ENCODE measurements around the gene KRT34. TPM values are rescaled to one million over a fixed set of nuclear protein-coding genes. Genes with fewer than 3 reads are reported as not detected.
A peak's percentile ranks its signal among the peaks of the same experiment; 100 is the strongest.

Gene KRT34
- total and polyA plus RNA-seq, 2 experiments from 2014 or later, result 39.8 to 77.8 TPM

- Histone ChIP-seq H3K36me3 (ENCODE audit: low read depth) (no peaks in the 10 kb centered on the region), H3K9ac (no peak overlapping the region), H3K4me1 (ENCODE audit: insufficient read depth) (peaks cover 48% of the 10 kb centered on the region), H3K4me2 (ENCODE audit: unreplicated experiment) (no peak overlapping the region), H3K4me3 (no peak overlapping the region), H3K9me3 (ENCODE audit: low read depth) (no peaks in the 10 kb centered on the region), H3K79me2 (ENCODE audit: insufficient read depth) (no peaks in the 10 kb centered on the region), H3F3A (ENCODE audit: insufficient read depth) (no peaks in the 10 kb centered on the region), H3K9me2 (ENCODE audit: insufficient read depth) (no peaks in the 10 kb centered on the region), H2AFZ (no peak overlapping the region), H3K27ac (no peak overlapping the region), H3K27me3 (replicated peaks; ENCODE audit: insufficient read depth) (no peaks in the 10 kb centered on the region), H4K20me1 (ENCODE audit: insufficient read depth) (no peaks in the 10 kb centered on the region)
- in situ Hi-C loops (cut with MboI), result no loop called here
- TF ChIP-seq EZH2 (IDR thresholded peaks at IDR 0.05; ENCODE audit: insufficient read depth, poor library complexity, severe bottlenecking) (no peak), EZH2phosphoT487 (IDR thresholded peaks at IDR 0.05; ENCODE audit: insufficient read depth, low read depth) (no peak)
- DNase-seq, result no peak
- 92% methylated on average over 4 of the region's 4 CpGs for WGBS, 2 experiments (ENCODE audit: low coverage in 1 of 2, low lambda C conversion rate in 2 of 2, missing lambda C conversion rate in 2 of 2)
Measured at GRCh38 chr17:41419716-41420115, 37.6 kb upstream of the KRT34 start.

- DNase-seq, result no peak
- TF ChIP-seq EZH2 (IDR thresholded peaks at IDR 0.05; ENCODE audit: insufficient read depth, poor library complexity, severe bottlenecking) (no peak), EZH2phosphoT487 (IDR thresholded peaks at IDR 0.05; ENCODE audit: insufficient read depth, low read depth) (no peak)
- in situ Hi-C loops (cut with MboI), result no loop called here
- H3F3A ChIP-seq (ENCODE audit: insufficient read depth), result no peaks in the 10 kb centered on the region
- no peak overlapping the region for H3K4me3 ChIP-seq
- H3K4me1 ChIP-seq (ENCODE audit: insufficient read depth), result peaks cover 48% of the 10 kb centered on the region
- no peaks in the 10 kb centered on the region for H3K36me3 ChIP-seq (ENCODE audit: low read depth)
- no peaks in the 10 kb centered on the region for H4K20me1 ChIP-seq (ENCODE audit: insufficient read depth)
- no peak overlapping the region for H3K9ac ChIP-seq
- H3K27me3 ChIP-seq (replicated peaks; ENCODE audit: insufficient read depth), result no peaks in the 10 kb centered on the region
- no peak overlapping the region for H3K4me2 ChIP-seq (ENCODE audit: unreplicated experiment)
- no peaks in the 10 kb centered on the region for H3K79me2 ChIP-seq (ENCODE audit: insufficient read depth)
- H2AFZ ChIP-seq, result no peak overlapping the region
- no peaks in the 10 kb centered on the region for H3K9me2 ChIP-seq (ENCODE audit: insufficient read depth)
- no peak overlapping the region for H3K27ac ChIP-seq
- H3K9me3 ChIP-seq (ENCODE audit: low read depth), result no peaks in the 10 kb centered on the region
- 79 to 94% methylated on average over 6 to 7 of the region's 7 CpGs for WGBS, 2 experiments (ENCODE audit: low coverage in 1 of 2, low lambda C conversion rate in 2 of 2, missing lambda C conversion rate in 2 of 2)
Measured at GRCh38 chr17:41418116-41418860, 36.2 kb upstream of the KRT34 start.

GRCh38 chr17:41417576-41418015 is 35.5 kb upstream of the KRT34 start:
- Histone ChIP-seq H3K27ac (no peak overlapping the region), H4K20me1 (ENCODE audit: insufficient read depth) (no peaks in the 10 kb centered on the region), H3K36me3 (ENCODE audit: low read depth) (no peaks in the 10 kb centered on the region), H3K9me2 (ENCODE audit: insufficient read depth) (no peaks in the 10 kb centered on the region), H3K4me2 (ENCODE audit: unreplicated experiment) (peak overlapping the region; percentile 8), H3K4me1 (ENCODE audit: insufficient read depth) (peaks cover 48% of the 10 kb centered on the region), H3F3A (ENCODE audit: insufficient read depth) (no peaks in the 10 kb centered on the region), H3K79me2 (ENCODE audit: insufficient read depth) (no peaks in the 10 kb centered on the region), H3K9ac (no peak overlapping the region), H3K27me3 (replicated peaks; ENCODE audit: insufficient read depth) (no peaks in the 10 kb centered on the region), H3K9me3 (ENCODE audit: low read depth) (no peaks in the 10 kb centered on the region), H3K4me3 (no peak overlapping the region), H2AFZ (no peak overlapping the region)
- in situ Hi-C loops (cut with MboI), result no loop called here
- no peak for DNase-seq
- no peak for TF ChIP-seq EZH2phosphoT487 (IDR thresholded peaks at IDR 0.05; ENCODE audit: insufficient read depth, low read depth)
- no peak for TF ChIP-seq EZH2 (IDR thresholded peaks at IDR 0.05; ENCODE audit: insufficient read depth, poor library complexity, severe bottlenecking)
- 23 to 27% methylated on average over 4 of the region's 4 CpGs for WGBS, 2 experiments (ENCODE audit: low coverage in 1 of 2, low lambda C conversion rate in 2 of 2, missing lambda C conversion rate in 2 of 2)

GRCh38 chr17:41417127-41417526 is 35.0 kb upstream of the KRT34 start:
- no peak overlapping the region for H3K4me3 ChIP-seq
- H3F3A ChIP-seq (ENCODE audit: insufficient read depth), result no peaks in the 10 kb centered on the region
- DNase-seq, result no peak
- H3K27ac ChIP-seq, result no peak overlapping the region
- no peak overlapping the region for H2AFZ ChIP-seq
- no peaks in the 10 kb centered on the region for H4K20me1 ChIP-seq (ENCODE audit: insufficient read depth)
- H3K79me2 ChIP-seq (ENCODE audit: insufficient read depth), result no peaks in the 10 kb centered on the region
- peaks cover 48% of the 10 kb centered on the region for H3K4me1 ChIP-seq (ENCODE audit: insufficient read depth)
- H3K9me3 ChIP-seq (ENCODE audit: low read depth), result no peaks in the 10 kb centered on the region
- no peaks in the 10 kb centered on the region for H3K9me2 ChIP-seq (ENCODE audit: insufficient read depth)
- in situ Hi-C loops (cut with MboI), result no loop called here
- H3K36me3 ChIP-seq (ENCODE audit: low read depth), result no peaks in the 10 kb centered on the region
- 94 to 95% methylated on average over 6 of the region's 6 CpGs for WGBS, 2 experiments (ENCODE audit: low coverage in 1 of 2, low lambda C conversion rate in 2 of 2, missing lambda C conversion rate in 2 of 2)
- H3K27me3 ChIP-seq (replicated peaks; ENCODE audit: insufficient read depth), result no peaks in the 10 kb centered on the region
- H3K9ac ChIP-seq, result no peak overlapping the region
- peak overlapping the region; percentile 8 for H3K4me2 ChIP-seq (ENCODE audit: unreplicated experiment)
- TF ChIP-seq EZH2 (IDR thresholded peaks at IDR 0.05; ENCODE audit: insufficient read depth, poor library complexity, severe bottlenecking), result no peak
- TF ChIP-seq EZH2phosphoT487 (IDR thresholded peaks at IDR 0.05; ENCODE audit: insufficient read depth, low read depth), result no peak

Measured in GM23248 (cell line).